Measurements from ENCODE around the gene KCNMA1. TPM values are rescaled to one million over a fixed set of nuclear protein-coding genes. Genes with fewer than 3 reads are reported as not detected.

Gene KCNMA1
- total RNA-seq, 1 experiment from 2014 or later, result 0.45 TPM

DNA sequence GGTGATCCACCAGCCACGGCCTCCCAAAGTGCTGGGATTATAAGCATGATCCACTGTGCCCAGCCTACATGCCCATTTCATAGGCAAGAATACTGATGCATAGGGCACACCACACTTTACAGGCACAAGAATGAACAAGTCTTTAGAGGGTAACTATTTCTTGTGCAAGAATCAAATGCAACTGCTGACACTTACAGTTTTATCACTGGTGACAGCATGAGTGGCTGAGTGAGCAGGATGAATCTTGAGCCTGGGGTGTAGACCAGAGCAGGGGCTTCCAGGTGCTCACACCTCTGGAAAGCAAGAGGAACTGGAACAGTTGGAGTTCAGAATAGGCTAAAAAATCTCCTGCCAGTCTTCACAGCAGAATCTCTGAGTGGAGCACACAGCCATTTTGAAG is 287.5 kb downstream of the KCNMA1 start:
- Mint-ChIP-seq H3K27me3 (ENCODE audit: unreplicated experiment) (peaks cover 27% of the 10 kb centered on the region), H3K27ac (ENCODE audit: unreplicated experiment) (peak overlapping the region; percentile 73), H3K36me3 (ENCODE audit: insufficient read depth, unreplicated experiment) (no peaks in the 10 kb centered on the region), H3K9me3 (ENCODE audit: low read depth, unreplicated experiment) (no peaks in the 10 kb centered on the region), H3K4me3 (ENCODE audit: low read depth, unreplicated experiment) (no peak overlapping the region), H3K4me1 (ENCODE audit: low read depth, unreplicated experiment) (peaks cover 21% of the 10 kb centered on the region)
- intact Hi-C loops (cut with micrococcal nuclease; ENCODE audit: unreplicated experiment), result no loop called here
- CTCF ChIA-PET, result interaction anchor here (1.0 kb wide), 1 partner anchor 345 kb away, joined by 3 read pairs; no protein-coding TSS in a partner anchor
- TF ChIP-seq, protein P1, sequence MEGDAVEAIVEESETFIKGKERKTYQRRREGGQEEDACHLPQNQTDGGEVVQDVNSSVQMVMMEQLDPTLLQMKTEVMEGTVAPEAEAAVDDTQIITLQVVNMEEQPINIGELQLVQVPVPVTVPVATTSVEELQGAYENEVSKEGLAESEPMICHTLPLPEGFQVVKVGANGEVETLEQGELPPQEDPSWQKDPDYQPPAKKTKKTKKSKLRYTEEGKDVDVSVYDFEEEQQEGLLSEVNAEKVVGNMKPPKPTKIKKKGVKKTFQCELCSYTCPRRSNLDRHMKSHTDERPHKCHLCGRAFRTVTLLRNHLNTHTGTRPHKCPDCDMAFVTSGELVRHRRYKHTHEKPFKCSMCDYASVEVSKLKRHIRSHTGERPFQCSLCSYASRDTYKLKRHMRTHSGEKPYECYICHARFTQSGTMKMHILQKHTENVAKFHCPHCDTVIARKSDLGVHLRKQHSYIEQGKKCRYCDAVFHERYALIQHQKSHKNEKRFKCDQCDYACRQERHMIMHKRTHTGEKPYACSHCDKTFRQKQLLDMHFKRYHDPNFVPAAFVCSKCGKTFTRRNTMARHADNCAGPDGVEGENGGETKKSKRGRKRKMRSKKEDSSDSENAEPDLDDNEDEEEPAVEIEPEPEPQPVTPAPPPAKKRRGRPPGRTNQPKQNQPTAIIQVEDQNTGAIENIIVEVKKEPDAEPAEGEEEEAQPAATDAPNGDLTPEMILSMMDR (IDR thresholded peaks at IDR 0.05; ENCODE audit: unreplicated experiment), result no peak
- BruUV-seq (replicated peaks), result no TSS peak
- no peak for DNase-seq

DNA sequence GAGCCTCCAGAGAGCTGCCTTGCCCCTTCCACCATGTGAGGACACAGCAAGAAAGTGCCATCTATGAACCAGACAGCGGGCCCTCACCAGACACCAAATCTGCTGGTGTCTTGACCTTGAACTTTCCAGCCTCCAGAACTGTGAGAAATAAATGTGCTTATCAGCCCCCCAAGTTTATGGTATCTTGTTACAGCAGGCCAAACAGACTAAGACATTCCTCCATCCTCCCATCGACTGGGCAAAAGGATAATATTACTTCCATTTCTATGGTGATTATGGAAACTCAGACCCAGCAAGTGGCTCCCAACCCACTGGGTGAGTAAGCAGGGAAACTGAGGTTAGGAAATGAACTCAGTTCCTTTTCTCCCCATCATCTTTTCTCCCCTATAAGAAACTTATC is 288.4 kb downstream of the KCNMA1 start:
- DNase-seq, result no peak
- no TSS peak for BruUV-seq (replicated peaks)
- Mint-ChIP-seq H3K36me3 (ENCODE audit: insufficient read depth, unreplicated experiment) (no peaks in the 10 kb centered on the region), H3K27ac (ENCODE audit: unreplicated experiment) (no peak overlapping the region), H3K27me3 (ENCODE audit: unreplicated experiment) (peaks cover 27% of the 10 kb centered on the region), H3K9me3 (ENCODE audit: low read depth, unreplicated experiment) (no peaks in the 10 kb centered on the region), H3K4me3 (ENCODE audit: low read depth, unreplicated experiment) (no peak overlapping the region), H3K4me1 (ENCODE audit: low read depth, unreplicated experiment) (peaks cover 21% of the 10 kb centered on the region)
- TF ChIP-seq, protein P1 (IDR thresholded peaks at IDR 0.05; ENCODE audit: unreplicated experiment), result no peak
- intact Hi-C loops (cut with micrococcal nuclease; ENCODE audit: unreplicated experiment), result no loop called here
- CTCF ChIA-PET, result no interaction called here

DNA sequence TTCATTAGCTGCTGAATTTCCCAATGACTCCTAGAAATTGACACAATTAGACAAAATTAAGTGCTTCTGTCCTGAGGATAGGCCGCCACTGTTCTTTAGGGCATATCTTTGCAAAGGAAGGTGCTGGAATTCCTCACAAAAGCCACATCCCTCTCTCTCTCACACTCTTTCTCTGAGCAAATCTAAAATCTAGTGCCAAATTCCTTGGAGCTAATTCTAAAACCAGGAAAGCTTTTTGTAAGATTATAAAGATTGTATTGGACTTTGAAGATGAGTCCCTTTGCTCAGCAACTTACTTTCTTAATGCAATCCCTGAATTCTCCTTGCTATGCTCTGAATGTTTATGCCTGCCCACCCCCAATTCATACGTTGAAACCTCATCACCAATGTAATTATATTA is 288.9 kb downstream of the KCNMA1 start:
- TF ChIP-seq, protein P1 (IDR thresholded peaks at IDR 0.05; ENCODE audit: unreplicated experiment), result no peak
- no peak for DNase-seq
- Mint-ChIP-seq H3K27ac (ENCODE audit: unreplicated experiment) (no peak overlapping the region), H3K27me3 (ENCODE audit: unreplicated experiment) (peaks cover 32% of the 10 kb centered on the region), H3K36me3 (ENCODE audit: insufficient read depth, unreplicated experiment) (no peaks in the 10 kb centered on the region), H3K4me1 (ENCODE audit: low read depth, unreplicated experiment) (peaks cover 21% of the 10 kb centered on the region), H3K9me3 (ENCODE audit: low read depth, unreplicated experiment) (no peaks in the 10 kb centered on the region), H3K4me3 (ENCODE audit: low read depth, unreplicated experiment) (no peak overlapping the region)
- intact Hi-C loops (cut with micrococcal nuclease; ENCODE audit: unreplicated experiment), result no loop called here
- CTCF ChIA-PET, result no interaction called here
- BruUV-seq (replicated peaks), result no TSS peak

DNA sequence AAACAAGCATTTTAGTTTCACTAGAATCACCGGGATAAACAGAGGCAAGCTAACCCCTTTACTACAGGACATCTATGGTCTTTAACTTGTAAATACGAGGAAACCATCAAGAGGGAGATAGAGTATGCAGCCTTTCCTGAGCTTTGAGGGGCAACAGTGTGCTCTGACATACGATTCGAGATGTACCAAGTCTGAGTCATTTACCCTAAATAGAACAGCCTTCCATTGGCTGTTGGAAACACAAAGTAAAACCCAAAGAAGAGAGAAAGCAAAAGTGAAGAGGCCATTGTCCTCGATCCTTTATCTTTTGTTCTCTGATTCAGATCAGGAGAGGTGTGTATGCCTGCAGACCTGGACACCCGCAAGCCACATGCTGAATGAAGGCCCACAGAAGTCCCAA is 289.5 kb downstream of the KCNMA1 start:
- Mint-ChIP-seq H3K27ac (ENCODE audit: unreplicated experiment) (no peak overlapping the region), H3K4me1 (ENCODE audit: low read depth, unreplicated experiment) (peaks cover 21% of the 10 kb centered on the region), H3K9me3 (ENCODE audit: low read depth, unreplicated experiment) (no peaks in the 10 kb centered on the region), H3K36me3 (ENCODE audit: insufficient read depth, unreplicated experiment) (no peaks in the 10 kb centered on the region), H3K4me3 (ENCODE audit: low read depth, unreplicated experiment) (no peak overlapping the region), H3K27me3 (ENCODE audit: unreplicated experiment) (peaks cover 36% of the 10 kb centered on the region)
- CTCF ChIA-PET, result no interaction called here
- DNase-seq, result no peak
- intact Hi-C loops (cut with micrococcal nuclease; ENCODE audit: unreplicated experiment), result no loop called here
- TF ChIP-seq, protein P1 (IDR thresholded peaks at IDR 0.05; ENCODE audit: unreplicated experiment), result no peak
- no TSS peak for BruUV-seq (replicated peaks)
